GM18505 (cell line): ENCODE results near the gene CITED2.

ENCODE experiments used
- ATAC-seq: cut with Tn5 transposase; IDR thresholded peaks from one replicate; pipeline ENCODE4 v1.9.1; 2021; ENCODE audit not compliant: unreplicated experiment
- POLR2A ChIP-seq: IDR thresholded peaks from 4 replicates; pipeline ENCODE4 v1.6.1; 2011; ENCODE audit warnings: borderline replicate concordance; ENCODE audit not compliant: insufficient read depth, insufficient read length; ENCODE audit errors: extremely low read depth

The CITED2 gene

GRCh38 chr6:139341060-139341459 is 33.4 kb downstream of the CITED2 start:
- no peak for TF ChIP-seq POLR2A
- no peak for ATAC-seq

- no peak for ATAC-seq
- TF ChIP-seq POLR2A = no peak
Observed at GRCh38 chr6:139338795-139339194, 35.7 kb downstream of the CITED2 start.

- TF ChIP-seq POLR2A = no peak
- ATAC-seq = no peak
Observed at GRCh38 chr6:139337830-139338229, 36.6 kb downstream of the CITED2 start.

DNA sequence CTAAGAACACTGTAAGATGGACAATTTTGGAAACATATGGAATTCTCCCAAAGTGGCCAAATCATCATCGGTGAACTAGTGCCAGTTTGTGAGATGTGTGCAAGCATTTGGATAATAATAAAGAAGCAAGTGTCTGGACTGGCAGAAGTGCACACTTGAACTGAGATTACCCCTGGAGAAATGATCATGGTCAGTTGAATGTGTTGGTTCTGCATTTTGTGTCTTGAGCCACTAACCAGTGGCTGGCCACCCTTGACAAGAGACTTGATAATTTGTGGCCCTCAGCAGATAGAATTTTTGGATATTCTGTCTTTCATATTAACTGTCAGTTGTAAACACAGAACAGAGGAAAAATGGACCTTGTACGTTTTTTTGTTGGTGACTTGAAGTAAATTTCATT is 37.4 kb downstream of the CITED2 start:
- no peak for TF ChIP-seq POLR2A
- ATAC-seq = no peak

GRCh38 chr6:139336488-139336887 is 38.0 kb downstream of the CITED2 start:
- TF ChIP-seq POLR2A = no peak
- ATAC-seq = no peak

GRCh38 chr6:139335447-139336210 is 38.8 kb downstream of the CITED2 start:
- no peak for ATAC-seq
- no peak for TF ChIP-seq POLR2A

GRCh38 chr6:139334806-139335446 is 39.5 kb downstream of the CITED2 start:
- TF ChIP-seq POLR2A = no peak
- ATAC-seq = no peak

GRCh38 chr6:139330826-139331500 is 43.5 kb downstream of the CITED2 start:
- no peak for TF ChIP-seq POLR2A
- ATAC-seq = no peak

DNA sequence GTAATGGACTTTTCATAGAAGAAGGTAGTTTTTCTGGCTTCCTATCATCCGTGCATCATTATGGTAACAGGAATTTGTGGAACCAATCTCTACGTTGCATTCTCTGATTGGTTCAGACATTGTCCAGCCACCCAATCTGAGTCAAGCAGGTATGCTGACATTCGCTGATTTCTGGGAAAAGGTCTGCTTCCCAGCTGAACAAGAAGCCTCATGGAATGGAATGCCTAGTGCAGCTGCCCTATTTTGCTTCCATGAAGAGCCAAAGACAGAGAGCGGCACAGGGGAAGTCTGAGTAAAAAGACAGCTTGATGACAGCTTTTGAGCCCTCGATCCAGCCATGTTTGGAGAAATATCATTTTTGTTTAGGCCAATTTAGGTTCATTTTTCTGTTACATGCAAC is 44.1 kb downstream of the CITED2 start:
- ATAC-seq = no peak
- no peak for TF ChIP-seq POLR2A

DNA sequence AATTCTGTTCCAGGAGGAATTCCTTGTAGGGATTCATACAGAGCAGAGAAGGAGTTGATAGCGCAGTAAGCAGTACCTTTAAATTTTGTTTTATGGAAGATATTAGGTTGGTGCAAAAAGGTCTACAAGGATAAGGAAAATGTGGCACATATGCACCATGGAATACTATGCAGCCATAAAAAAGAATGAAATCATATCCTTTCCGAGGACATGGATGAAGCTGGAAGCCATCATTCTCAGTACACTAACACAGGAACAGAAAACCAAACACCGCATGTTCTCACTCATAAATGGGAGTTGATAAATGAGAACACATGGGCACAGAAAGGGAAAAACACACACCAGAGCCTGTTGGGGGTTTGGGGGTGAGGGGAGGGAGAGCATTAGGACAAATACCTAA is 45.2 kb downstream of the CITED2 start:
- no peak for TF ChIP-seq POLR2A
- no peak for ATAC-seq

DNA sequence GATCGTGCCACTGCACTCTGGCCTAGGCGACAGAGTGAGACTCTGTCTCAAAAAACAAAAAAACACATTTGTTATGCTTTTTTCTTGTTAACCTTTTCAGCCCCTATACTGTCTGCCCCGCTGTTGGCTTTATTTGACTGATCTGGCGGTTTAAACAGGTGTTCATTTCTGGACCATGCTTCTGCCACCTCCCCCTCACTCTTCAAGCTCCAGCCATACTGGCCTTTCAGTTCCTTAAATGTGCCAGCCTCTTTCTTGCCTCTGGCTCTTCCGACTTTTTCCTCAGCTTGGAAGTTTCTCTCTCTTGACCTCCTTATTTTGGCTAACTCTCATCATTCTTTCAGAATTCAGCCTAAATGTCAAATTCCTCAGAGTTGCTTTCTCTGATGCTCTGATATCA is 47.4 kb downstream of the CITED2 start:
- TF ChIP-seq POLR2A = no peak
- peak; percentile 57 for ATAC-seq

GRCh38 chr6:139325686-139326085 is 48.8 kb downstream of the CITED2 start:
- TF ChIP-seq POLR2A = no peak
- ATAC-seq = no peak

- peak; percentile 51 for ATAC-seq
- TF ChIP-seq POLR2A = no peak
Observed at GRCh38 chr6:139325125-139325524, 49.3 kb downstream of the CITED2 start.

DNA sequence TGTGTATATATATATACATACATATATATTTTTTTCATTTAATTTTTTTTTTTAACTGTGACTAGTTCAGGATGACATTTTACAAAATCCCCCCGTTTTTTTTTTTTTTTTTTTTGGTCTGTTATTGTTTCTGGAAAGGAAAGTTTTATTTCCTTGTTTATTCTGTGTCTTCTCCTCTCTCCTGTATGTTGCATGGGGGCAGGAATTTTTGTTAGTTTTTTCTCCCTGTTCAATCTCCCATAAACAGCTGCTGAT is 50.2 kb downstream of the CITED2 start:
- TF ChIP-seq POLR2A = no peak
- no peak for ATAC-seq
